Vagina (tissue), 2 donors: ENCODE measurements around the gene S1PR2.

Experiments
- POLR2A ChIP-seq, 2 donors: fragments of 450-650 bp; IDR thresholded peaks; one replicate each; pipeline ENCODE4 v1.6.1; 2017; ENCODE audit warnings: antibody characterized with exemption in 2 of 2, mild to moderate bottlenecking in 2 of 2, moderate library complexity in 2 of 2
- TF ChIP-seq, protein P1 (sequence below), 3 experiments: fragments of 450-650 bp in 2 of 3; fragments of 200-600 bp in 1 of 3; sonication (generic) in 1 of 3; IDR thresholded peaks; one replicate each; pipeline ENCODE4 v1.5.1; 2017 to 2019; ENCODE audit warnings: antibody characterized with exemption in 3 of 3, mild to moderate bottlenecking in 2 of 3, moderate library complexity in 2 of 3

DNA sequence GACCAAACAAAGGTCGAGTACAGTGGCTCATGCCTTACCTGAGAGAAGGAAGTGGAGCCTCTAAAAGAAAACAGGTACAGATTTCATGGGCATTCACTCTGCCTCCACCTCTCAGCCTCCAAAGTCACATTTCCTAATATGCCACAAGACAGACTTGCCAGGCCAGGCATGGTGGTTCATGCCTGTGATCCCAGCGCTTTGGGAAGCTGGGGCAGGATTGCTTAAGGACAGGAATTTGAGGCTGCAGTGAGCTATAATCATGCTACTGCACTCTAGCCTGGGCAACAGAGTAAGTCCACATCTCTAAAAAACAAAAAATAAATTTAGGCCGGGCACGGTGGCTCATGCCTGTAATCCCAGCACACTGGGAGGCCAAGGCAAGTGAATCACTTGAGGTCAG is 25.5 kb downstream of the S1PR2 start:
- TF ChIP-seq, protein P1, sequence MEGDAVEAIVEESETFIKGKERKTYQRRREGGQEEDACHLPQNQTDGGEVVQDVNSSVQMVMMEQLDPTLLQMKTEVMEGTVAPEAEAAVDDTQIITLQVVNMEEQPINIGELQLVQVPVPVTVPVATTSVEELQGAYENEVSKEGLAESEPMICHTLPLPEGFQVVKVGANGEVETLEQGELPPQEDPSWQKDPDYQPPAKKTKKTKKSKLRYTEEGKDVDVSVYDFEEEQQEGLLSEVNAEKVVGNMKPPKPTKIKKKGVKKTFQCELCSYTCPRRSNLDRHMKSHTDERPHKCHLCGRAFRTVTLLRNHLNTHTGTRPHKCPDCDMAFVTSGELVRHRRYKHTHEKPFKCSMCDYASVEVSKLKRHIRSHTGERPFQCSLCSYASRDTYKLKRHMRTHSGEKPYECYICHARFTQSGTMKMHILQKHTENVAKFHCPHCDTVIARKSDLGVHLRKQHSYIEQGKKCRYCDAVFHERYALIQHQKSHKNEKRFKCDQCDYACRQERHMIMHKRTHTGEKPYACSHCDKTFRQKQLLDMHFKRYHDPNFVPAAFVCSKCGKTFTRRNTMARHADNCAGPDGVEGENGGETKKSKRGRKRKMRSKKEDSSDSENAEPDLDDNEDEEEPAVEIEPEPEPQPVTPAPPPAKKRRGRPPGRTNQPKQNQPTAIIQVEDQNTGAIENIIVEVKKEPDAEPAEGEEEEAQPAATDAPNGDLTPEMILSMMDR (IDR thresholded peaks at IDR 0.05): no peak
- TF ChIP-seq POLR2A (IDR thresholded peaks at IDR 0.05): no peak
